ENCODE results near the gene SMG1.

DNA sequence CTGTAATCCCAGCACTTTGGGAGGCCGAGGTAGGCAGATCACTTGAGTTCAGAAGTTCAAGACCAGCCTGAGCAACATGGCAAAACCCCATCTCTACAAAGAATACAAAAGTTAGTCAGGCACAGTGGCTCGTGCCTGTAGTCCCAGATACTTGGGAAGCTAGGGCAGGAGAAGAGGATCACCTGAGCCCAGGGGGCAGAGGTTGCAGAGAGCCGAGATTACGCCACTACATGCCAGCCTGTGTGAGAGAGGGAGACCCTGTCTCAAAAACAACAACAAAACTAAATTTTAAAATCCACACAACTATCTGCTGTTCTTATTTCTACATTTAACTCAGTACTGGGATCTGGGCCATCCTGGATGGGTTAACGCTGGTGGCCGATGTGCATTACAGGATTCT is 83.6 kb downstream of the SMG1 start:
- TF ChIP-seq, protein P1, sequence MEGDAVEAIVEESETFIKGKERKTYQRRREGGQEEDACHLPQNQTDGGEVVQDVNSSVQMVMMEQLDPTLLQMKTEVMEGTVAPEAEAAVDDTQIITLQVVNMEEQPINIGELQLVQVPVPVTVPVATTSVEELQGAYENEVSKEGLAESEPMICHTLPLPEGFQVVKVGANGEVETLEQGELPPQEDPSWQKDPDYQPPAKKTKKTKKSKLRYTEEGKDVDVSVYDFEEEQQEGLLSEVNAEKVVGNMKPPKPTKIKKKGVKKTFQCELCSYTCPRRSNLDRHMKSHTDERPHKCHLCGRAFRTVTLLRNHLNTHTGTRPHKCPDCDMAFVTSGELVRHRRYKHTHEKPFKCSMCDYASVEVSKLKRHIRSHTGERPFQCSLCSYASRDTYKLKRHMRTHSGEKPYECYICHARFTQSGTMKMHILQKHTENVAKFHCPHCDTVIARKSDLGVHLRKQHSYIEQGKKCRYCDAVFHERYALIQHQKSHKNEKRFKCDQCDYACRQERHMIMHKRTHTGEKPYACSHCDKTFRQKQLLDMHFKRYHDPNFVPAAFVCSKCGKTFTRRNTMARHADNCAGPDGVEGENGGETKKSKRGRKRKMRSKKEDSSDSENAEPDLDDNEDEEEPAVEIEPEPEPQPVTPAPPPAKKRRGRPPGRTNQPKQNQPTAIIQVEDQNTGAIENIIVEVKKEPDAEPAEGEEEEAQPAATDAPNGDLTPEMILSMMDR (IDR thresholded peaks at IDR 0.05; ENCODE audit: low read length) = no peak
- no peak for TF ChIP-seq EZH2 (optimal IDR thresholded peaks at IDR 0.05; ENCODE audit: low read depth, low read length)
- no peak for TF ChIP-seq EZH2phosphoT487 (IDR thresholded peaks at IDR 0.05; ENCODE audit: low read length)

Data from MM.1S (cell line).